ENCODE measurements around the gene BMP10.
A peak's percentile ranks its signal among the peaks of the same experiment; 100 is the strongest.

The BMP10 gene

GRCh38 chr2:68834737-68835376 is 36.3 kb downstream of the BMP10 start:
- H3K9me3 ChIP-seq (ENCODE audit: control extremely low read depth in 1 of 5, control insufficient read depth in 4 of 5, insufficient read depth in 2 of 5, low read depth in 1 of 5, low read length in 4 of 5): peaks cover 0 to 3% (median 0%) of the 10 kb centered on the region in 5 experiments
- 29% methylated on average over 6 of the region's 6 CpGs for WGBS (ENCODE audit: insufficient coverage)
- peak overlapping the region in 4 of 7 experiments; percentile 16 to 44 (median 22) for H3K4me3 ChIP-seq (ENCODE audit: control insufficient read depth in 1 of 7, extremely low read depth in 1 of 7, insufficient read depth in 4 of 7, low read depth in 2 of 7, low read length in 6 of 7)
- ChIA-PET CTCF (interaction anchor here (0.7 to 6.1 kb wide), 27 partner anchors 12 to 371 kb away, joined by 3 to 43 read pairs (median 4); no protein-coding TSS in a partner anchor), POLR2A (no interaction called here)
- no peaks in the 10 kb centered on the region for H3K27me3 ChIP-seq (replicated peaks in 2 of 5; ENCODE audit: control insufficient read depth in 4 of 5, insufficient read depth in 5 of 5, low read length in 4 of 5)
- no peaks in the 10 kb centered on the region for H3K36me3 ChIP-seq (ENCODE audit: control insufficient read depth in 4 of 4, insufficient read depth in 4 of 4, low read length in 3 of 4)
- peaks cover 48 to 80% (median 74%) of the 10 kb centered on the region in 4 experiments for H3K4me1 ChIP-seq (ENCODE audit: control extremely low read depth in 1 of 4, control insufficient read depth in 4 of 4, insufficient read depth in 4 of 4, low read length in 3 of 4)
- H3K27ac ChIP-seq (ENCODE audit: insufficient read depth in 1 of 2, low read depth in 1 of 2, low read length in 2 of 2, poor library complexity in 1 of 2, severe bottlenecking in 2 of 2): peak overlapping the region in 1 of 2 experiments; percentile 68
- DNase-seq: peak; percentile 74 to 93 (median 90)

- Histone ChIP-seq H3K36me3 (ENCODE audit: control insufficient read depth in 4 of 4, insufficient read depth in 4 of 4, low read length in 3 of 4) (peaks cover 0 to 4% (median 0%) of the 10 kb centered on the region in 4 experiments), H3K27ac (ENCODE audit: insufficient read depth in 1 of 2, low read depth in 1 of 2, low read length in 2 of 2, poor library complexity in 1 of 2, severe bottlenecking in 2 of 2) (no peak overlapping the region), H3K27me3 (replicated peaks in 2 of 5; ENCODE audit: control insufficient read depth in 4 of 5, insufficient read depth in 5 of 5, low read length in 4 of 5) (no peaks in the 10 kb centered on the region), H3K4me3 (ENCODE audit: control insufficient read depth in 1 of 7, extremely low read depth in 1 of 7, insufficient read depth in 4 of 7, low read depth in 2 of 7, low read length in 6 of 7) (no peak overlapping the region), H3K4me1 (ENCODE audit: control extremely low read depth in 1 of 4, control insufficient read depth in 4 of 4, insufficient read depth in 4 of 4, low read length in 3 of 4) (peaks cover 58 to 97% (median 90%) of the 10 kb centered on the region in 4 experiments), H3K9me3 (ENCODE audit: control extremely low read depth in 1 of 5, control insufficient read depth in 4 of 5, insufficient read depth in 2 of 5, low read depth in 1 of 5, low read length in 4 of 5) (no peaks in the 10 kb centered on the region)
- no CpG with 5 or more reads among the region's 2 CpGs for WGBS (ENCODE audit: insufficient coverage)
- DNase-seq: no peak
- ChIA-PET POLR2A (no interaction called here), CTCF (interaction anchor here (0.8 to 2.2 kb wide), 4 partner anchors 51 to 92 kb away, joined by 3 to 8 read pairs (median 5); no protein-coding TSS in a partner anchor)
These were observed 38.0 kb downstream of the BMP10 start for GRCh38 chr2:68833162-68833561.

GRCh38 chr2:68832233-68832869 is 38.8 kb downstream of the BMP10 start:
- CTCF ChIA-PET: interaction anchor here (0.8 to 2.2 kb wide), 5 partner anchors 76 to 106 kb away, joined by 3 to 8 read pairs (median 3); no protein-coding TSS in a partner anchor
- Histone ChIP-seq H3K9me3 (ENCODE audit: control extremely low read depth in 1 of 5, control insufficient read depth in 4 of 5, insufficient read depth in 2 of 5, low read depth in 1 of 5, low read length in 4 of 5) (no peaks in the 10 kb centered on the region), H3K4me1 (ENCODE audit: control extremely low read depth in 1 of 4, control insufficient read depth in 4 of 4, insufficient read depth in 4 of 4, low read length in 3 of 4) (peaks cover 61 to 100% (median 91%) of the 10 kb centered on the region in 4 experiments), H3K4me3 (ENCODE audit: control insufficient read depth in 1 of 7, extremely low read depth in 1 of 7, insufficient read depth in 4 of 7, low read depth in 2 of 7, low read length in 6 of 7) (peak overlapping the region in 3 of 7 experiments; percentile 10 to 14 (median 13)), H3K27ac (ENCODE audit: insufficient read depth in 1 of 2, low read depth in 1 of 2, low read length in 2 of 2, poor library complexity in 1 of 2, severe bottlenecking in 2 of 2) (peak overlapping the region; percentile 1 to 69), H3K36me3 (ENCODE audit: control insufficient read depth in 4 of 4, insufficient read depth in 4 of 4, low read length in 3 of 4) (peaks cover 0 to 10% (median 5%) of the 10 kb centered on the region in 4 experiments), H3K27me3 (replicated peaks in 2 of 5; ENCODE audit: control insufficient read depth in 4 of 5, insufficient read depth in 5 of 5, low read length in 4 of 5) (no peaks in the 10 kb centered on the region)
- POLR2A ChIA-PET: no interaction called here
- peak in 2 of 3 donors; percentile 78 to 84 for DNase-seq
- 45% methylated on average over 8 of the region's 8 CpGs for WGBS (ENCODE audit: insufficient coverage)

- 71% methylated on average over 1 of the region's 3 CpGs for WGBS (ENCODE audit: insufficient coverage)
- CTCF ChIA-PET: interaction anchor here (0.9 to 2.2 kb wide), 2 partner anchors 76 to 105 kb away, joined by 3 to 8 read pairs; no protein-coding TSS in a partner anchor
- Histone ChIP-seq H3K36me3 (ENCODE audit: control insufficient read depth in 4 of 4, insufficient read depth in 4 of 4, low read length in 3 of 4) (peaks cover 0 to 15% (median 7%) of the 10 kb centered on the region in 4 experiments), H3K27ac (ENCODE audit: insufficient read depth in 1 of 2, low read depth in 1 of 2, low read length in 2 of 2, poor library complexity in 1 of 2, severe bottlenecking in 2 of 2) (peak overlapping the region; percentile 1 to 69), H3K9me3 (ENCODE audit: control extremely low read depth in 1 of 5, control insufficient read depth in 4 of 5, insufficient read depth in 2 of 5, low read depth in 1 of 5, low read length in 4 of 5) (no peaks in the 10 kb centered on the region), H3K4me1 (ENCODE audit: control extremely low read depth in 1 of 4, control insufficient read depth in 4 of 4, insufficient read depth in 4 of 4, low read length in 3 of 4) (peaks cover 61 to 94% (median 88%) of the 10 kb centered on the region in 4 experiments), H3K4me3 (ENCODE audit: control insufficient read depth in 1 of 7, extremely low read depth in 1 of 7, insufficient read depth in 4 of 7, low read depth in 2 of 7, low read length in 6 of 7) (peak overlapping the region in 3 of 7 experiments; percentile 4 to 14 (median 13)), H3K27me3 (replicated peaks in 2 of 5; ENCODE audit: control insufficient read depth in 4 of 5, insufficient read depth in 5 of 5, low read length in 4 of 5) (no peaks in the 10 kb centered on the region)
- DNase-seq: peak in 2 of 3 donors; percentile 65 to 69
- POLR2A ChIA-PET: no interaction called here
These were observed 39.4 kb downstream of the BMP10 start for GRCh38 chr2:68831686-68832232.

- ChIA-PET CTCF (interaction anchor here (1.0 to 3.5 kb wide), 11 partner anchors 10 to 121 kb away, joined by 3 to 12 read pairs (median 4); no protein-coding TSS in a partner anchor), POLR2A (interaction anchor here (1.1 kb wide), 1 partner anchor 22 kb away, joined by 4 read pairs; no protein-coding TSS in a partner anchor)
- WGBS (ENCODE audit: insufficient coverage): 22% methylated on average over 2 of the region's 2 CpGs
- DNase-seq: peak in 2 of 3 donors; percentile 67 to 74
- H3K27me3 ChIP-seq (replicated peaks in 2 of 5; ENCODE audit: control insufficient read depth in 4 of 5, insufficient read depth in 5 of 5, low read length in 4 of 5): no peaks in the 10 kb centered on the region
- peak overlapping the region in 2 of 7 experiments; percentile 3 to 52 for H3K4me3 ChIP-seq (ENCODE audit: control insufficient read depth in 1 of 7, extremely low read depth in 1 of 7, insufficient read depth in 4 of 7, low read depth in 2 of 7, low read length in 6 of 7)
- peaks cover 7 to 33% (median 25%) of the 10 kb centered on the region in 4 experiments for H3K36me3 ChIP-seq (ENCODE audit: control insufficient read depth in 4 of 4, insufficient read depth in 4 of 4, low read length in 3 of 4)
- no peaks in the 10 kb centered on the region for H3K9me3 ChIP-seq (ENCODE audit: control extremely low read depth in 1 of 5, control insufficient read depth in 4 of 5, insufficient read depth in 2 of 5, low read depth in 1 of 5, low read length in 4 of 5)
- H3K27ac ChIP-seq (ENCODE audit: insufficient read depth in 1 of 2, low read depth in 1 of 2, low read length in 2 of 2, poor library complexity in 1 of 2, severe bottlenecking in 2 of 2): peak overlapping the region in 1 of 2 experiments; percentile 39
- H3K4me1 ChIP-seq (ENCODE audit: control extremely low read depth in 1 of 4, control insufficient read depth in 4 of 4, insufficient read depth in 4 of 4, low read length in 3 of 4): peaks cover 44 to 74% (median 68%) of the 10 kb centered on the region in 4 experiments
These were observed 41.4 kb downstream of the BMP10 start for GRCh38 chr2:68829749-68830148.

GRCh38 chr2:68828887-68829708 is 42.1 kb downstream of the BMP10 start:
- Histone ChIP-seq H3K27me3 (replicated peaks in 2 of 5; ENCODE audit: control insufficient read depth in 4 of 5, insufficient read depth in 5 of 5, low read length in 4 of 5) (no peaks in the 10 kb centered on the region), H3K27ac (ENCODE audit: insufficient read depth in 1 of 2, low read depth in 1 of 2, low read length in 2 of 2, poor library complexity in 1 of 2, severe bottlenecking in 2 of 2) (peak overlapping the region in 1 of 2 experiments; percentile 56), H3K36me3 (ENCODE audit: control insufficient read depth in 4 of 4, insufficient read depth in 4 of 4, low read length in 3 of 4) (peaks cover 9 to 39% (median 31%) of the 10 kb centered on the region in 4 experiments), H3K4me3 (ENCODE audit: control insufficient read depth in 1 of 7, extremely low read depth in 1 of 7, insufficient read depth in 4 of 7, low read depth in 2 of 7, low read length in 6 of 7) (peak overlapping the region in 3 of 7 experiments; percentile 3 to 52 (median 23)), H3K4me1 (ENCODE audit: control extremely low read depth in 1 of 4, control insufficient read depth in 4 of 4, insufficient read depth in 4 of 4, low read length in 3 of 4) (peaks cover 38 to 68% (median 62%) of the 10 kb centered on the region in 4 experiments), H3K9me3 (ENCODE audit: control extremely low read depth in 1 of 5, control insufficient read depth in 4 of 5, insufficient read depth in 2 of 5, low read depth in 1 of 5, low read length in 4 of 5) (no peaks in the 10 kb centered on the region)
- WGBS (ENCODE audit: insufficient coverage): 0% methylated on average over 8 of the region's 10 CpGs
- DNase-seq: peak; percentile 97 to 99 (median 99)
- CTCF ChIA-PET: interaction anchor here (1.0 to 3.5 kb wide), 11 partner anchors 10 to 102 kb away, joined by 3 to 12 read pairs (median 4); no protein-coding TSS in a partner anchor
- POLR2A ChIA-PET: interaction anchor here (1.1 kb wide), 1 partner anchor 21 kb away, joined by 4 read pairs; no protein-coding TSS in a partner anchor

Measured in common myeloid progenitor, CD34-positive (primary cell).